Hepatocyte (in vitro differentiated cells): ENCODE measurements around the gene SLC29A2. TPM values are rescaled to one million over a fixed set of nuclear protein-coding genes. Genes with fewer than 3 reads are reported as not detected.

Source experiments
- DNase-seq: peaks from one replicate; pipeline ENCODE4 v3.0.0-alpha.2; 2016; ENCODE audit warnings: low spot score
- H2AFZ ChIP-seq: fragments of 200-600 bp; sonication (generic); 2 replicates; pipeline ENCODE4 v1.6.0; 2016; ENCODE audit warnings: antibody characterized with exemption, mild to moderate bottlenecking
- H3K27ac ChIP-seq: fragments of 200-600 bp; sonication (generic); 2 replicates; pipeline ENCODE4 v1.5.1; 2016; ENCODE audit warnings: mild to moderate bottlenecking
- H3K27me3 ChIP-seq: fragments of 200-600 bp; sonication (generic); 2 replicates; pipeline ENCODE4 v1.6.1; 2016
- H3K36me3 ChIP-seq: fragments of 200-600 bp; sonication (generic); replicated peaks from 2 replicates; pipeline ENCODE4 v1.5.1; 2016; ENCODE audit warnings: low read depth; ENCODE audit not compliant: insufficient read depth
- H3K4me1 ChIP-seq: fragments of 200-600 bp; sonication (generic); 2 replicates; pipeline ENCODE4 v1.5.1; 2016; ENCODE audit warnings: mild to moderate bottlenecking, moderate library complexity; ENCODE audit not compliant: insufficient read depth
- H3K4me2 ChIP-seq: fragments of 200-600 bp; sonication (generic); 2 replicates; pipeline ENCODE4 v1.6.0; 2016
- H3K4me3 ChIP-seq: fragments of 200-600 bp; sonication (generic); 2 replicates; pipeline ENCODE4 v1.5.1; 2016; ENCODE audit warnings: mild to moderate bottlenecking
- H3K79me2 ChIP-seq: fragments of 200-600 bp; sonication (generic); 2 replicates; pipeline ENCODE4 v1.6.0; 2017; ENCODE audit warnings: mild to moderate bottlenecking
- H3K9me2 ChIP-seq: fragments of 200-600 bp; sonication (generic); replicated peaks from 2 replicates; pipeline ENCODE4 v1.6.0; 2017; ENCODE audit warnings: mild to moderate bottlenecking; ENCODE audit not compliant: insufficient read depth
- H3K9me3 ChIP-seq: fragments of 200-600 bp; sonication (generic); 2 replicates; pipeline ENCODE4 v1.5.1; 2016; ENCODE audit warnings: low read depth, mild to moderate bottlenecking
- H4K20me1 ChIP-seq: fragments of 200-600 bp; sonication (generic); 2 replicates; pipeline ENCODE4 v1.6.0; 2016; ENCODE audit warnings: mild to moderate bottlenecking; ENCODE audit not compliant: insufficient read depth, poor library complexity, severe bottlenecking
- CTCF ChIP-seq: fragments of 200-600 bp; sonication (generic); IDR thresholded peaks from 2 replicates; pipeline ENCODE4 v1.5.1; 2016; ENCODE audit warnings: antibody characterized with exemption, mild to moderate bottlenecking; ENCODE audit not compliant: poor library complexity
- EZH2 ChIP-seq: fragments of 200-600 bp; sonication (generic); IDR thresholded peaks from 2 replicates; pipeline ENCODE4 v1.6.1; 2016; ENCODE audit warnings: antibody characterized with exemption, mild to moderate bottlenecking, borderline replicate concordance
- EZH2phosphoT487 ChIP-seq: fragments of 200-600 bp; sonication (generic); IDR thresholded peaks from one replicate; pipeline ENCODE4 v1.6.1; 2018; ENCODE audit warnings: antibody characterized with exemption, mild to moderate bottlenecking, low read depth, moderate library complexity; ENCODE audit not compliant: unreplicated experiment, severe bottlenecking
- WGBS: methylation state at CpG from one replicate; pipeline ENCODE4 v1.1.6; 2016; ENCODE audit warnings: low lambda C conversion rate; ENCODE audit errors: missing lambda C conversion rate; 5-methylcytosine and 5-hydroxymethylcytosine counted together
- polyA plus RNA-seq: library from polyadenylated mRNA; unstranded; fragments of >200 nt; fragmentation: Nextera tagmentation; extraction: Ambion mirVana; gene quantifications from 2 replicates; pipeline ENCODE4 v1.2.1, GENCODE V29; 2016
- total RNA-seq: library from RNA; depleted of rRNA; stranded (reverse); fragments of >200 nt; gene quantifications from 2 replicates; pipeline ENCODE4 v1.2.3, GENCODE V29; 2014

Gene SLC29A2
- total and polyA plus RNA-seq, 2 experiments from 2014 or later = 11.3 to 20.2 TPM

- H3K4me2 ChIP-seq = peak overlapping the region; percentile 96
- H4K20me1 ChIP-seq = no peaks in the 10 kb centered on the region
- peak overlapping the region; percentile 52 for H3K4me3 ChIP-seq
- H3K4me1 ChIP-seq = no peaks in the 10 kb centered on the region
- peak; percentile 91 for DNase-seq
- H3K36me3 ChIP-seq = no peaks in the 10 kb centered on the region
- H3K27ac ChIP-seq = peak overlapping the region; percentile 32
- H2AFZ ChIP-seq = no peak overlapping the region
- no peaks in the 10 kb centered on the region for H3K79me2 ChIP-seq
- TF ChIP-seq CTCF = peak; percentile 100
- no peak for TF ChIP-seq EZH2phosphoT487
- TF ChIP-seq EZH2 = no peak
- peaks cover 46% of the 10 kb centered on the region for H3K27me3 ChIP-seq
- H3K9me2 ChIP-seq = no peaks in the 10 kb centered on the region
- WGBS = 1% methylated on average over 58 of the region's 63 CpGs
- no peaks in the 10 kb centered on the region for H3K9me3 ChIP-seq
Measured at GRCh38 chr11:66408488-66409214, 37.1 kb upstream of the SLC29A2 start.

- no peak for DNase-seq
- Histone ChIP-seq H3K27me3 (peaks cover 52% of the 10 kb centered on the region), H4K20me1 (no peaks in the 10 kb centered on the region), H3K4me3 (no peak overlapping the region), H3K4me1 (no peaks in the 10 kb centered on the region), H3K27ac (no peak overlapping the region), H3K9me3 (no peaks in the 10 kb centered on the region), H3K36me3 (no peaks in the 10 kb centered on the region), H2AFZ (no peak overlapping the region), H3K9me2 (no peaks in the 10 kb centered on the region), H3K4me2 (no peak overlapping the region), H3K79me2 (no peaks in the 10 kb centered on the region)
- no peak for TF ChIP-seq CTCF
- TF ChIP-seq EZH2 = no peak
- TF ChIP-seq EZH2phosphoT487 = no peak
- 76% methylated on average over 5 of the region's 5 CpGs for WGBS
Measured at GRCh38 chr11:66407651-66408050, 36.1 kb upstream of the SLC29A2 start.

GRCh38 chr11:66393954-66394353, 22.4 kb upstream of the SLC29A2 start:
- Histone ChIP-seq H3K4me3 (no peak overlapping the region), H3K9me3 (no peaks in the 10 kb centered on the region), H4K20me1 (no peaks in the 10 kb centered on the region), H3K4me1 (no peaks in the 10 kb centered on the region), H3K4me2 (no peak overlapping the region), H2AFZ (no peak overlapping the region), H3K9me2 (no peaks in the 10 kb centered on the region), H3K27me3 (peaks cover 3% of the 10 kb centered on the region), H3K79me2 (no peaks in the 10 kb centered on the region), H3K36me3 (no peaks in the 10 kb centered on the region), H3K27ac (no peak overlapping the region)
- 69% methylated on average over 3 of the region's 3 CpGs for WGBS
- no peak for DNase-seq
- TF ChIP-seq CTCF = no peak
- TF ChIP-seq EZH2phosphoT487 = no peak
- TF ChIP-seq EZH2 = no peak
